Neural cell (in vitro differentiated cells): ENCODE results near the gene SHMT2. TPM values are rescaled to one million over a fixed set of nuclear protein-coding genes. Genes with fewer than 3 reads are reported as not detected.

Source experiments
- H2AFZ ChIP-seq: fragments of 200-600, 300-800 bp; sonication (generic), shearing (Covaris generic); 2 replicates; pipeline ENCODE4 v1.6.0; 2014; ENCODE audit warnings: low read depth, mild to moderate bottlenecking, antibody characterized with exemption, low read length, moderate library complexity
- H3F3A ChIP-seq: fragments of 200-600 bp; shearing (Covaris generic); 2 replicates; pipeline ENCODE4 v1.6.1; 2016; ENCODE audit warnings: mild to moderate bottlenecking, moderate library complexity, mixed read lengths, antibody characterized with exemption, low read length; ENCODE audit not compliant: insufficient read depth, poor library complexity, severe bottlenecking
- H3K27ac ChIP-seq: fragments of 200-600, 300-800 bp; sonication (generic), shearing (Covaris generic); 2 replicates; pipeline ENCODE4 v1.5.1; 2014; ENCODE audit warnings: mild to moderate bottlenecking, low read length, moderate library complexity
- H3K27me3 ChIP-seq: fragments of 300-800, 200-600 bp; sonication (generic), shearing (Covaris generic); 2 replicates; pipeline ENCODE4 v1.6.0; 2014; ENCODE audit warnings: mild to moderate bottlenecking, low read depth, low read length, moderate library complexity; ENCODE audit not compliant: insufficient read depth
- H3K36me3 ChIP-seq: fragments of 300-800, 200-600 bp; sonication (generic), shearing (Covaris generic); 2 replicates; pipeline ENCODE4 v1.5.1; 2014; ENCODE audit warnings: mild to moderate bottlenecking, antibody characterized with exemption, low read length, moderate library complexity; ENCODE audit not compliant: insufficient read depth
- H3K4me2 ChIP-seq: fragments of 300-800, 200-600 bp; sonication (generic), shearing (Covaris generic); 2 replicates; pipeline ENCODE4 v1.6.0; 2014; ENCODE audit warnings: mild to moderate bottlenecking, low read length
- H3K4me3 ChIP-seq: fragments of 300-800, 200-600 bp; sonication (generic), shearing (Covaris generic); 2 replicates; pipeline ENCODE4 v1.5.1; 2014; ENCODE audit warnings: mild to moderate bottlenecking, low read length, moderate library complexity
- H3K79me2 ChIP-seq: fragments of 200-600 bp; shearing (Covaris generic); replicated peaks from 2 replicates; pipeline ENCODE4 v1.6.0; 2014; ENCODE audit warnings: mild to moderate bottlenecking, low read length, moderate library complexity; ENCODE audit not compliant: insufficient read depth
- H3K9ac ChIP-seq: fragments of 300-800, 200-600 bp; sonication (generic), shearing (Covaris generic); 2 replicates; pipeline ENCODE4 v1.6.1; 2016; ENCODE audit warnings: mild to moderate bottlenecking, low read length, mixed read lengths
- H3K9me2 ChIP-seq: fragments of 200-600 bp; shearing (Covaris generic); 2 replicates; pipeline ENCODE4 v1.6.1; 2016; ENCODE audit warnings: mild to moderate bottlenecking, low read length, mixed read lengths; ENCODE audit not compliant: insufficient read depth
- H3K9me3 ChIP-seq: fragments of 200-600, 300-800 bp; sonication (generic), shearing (Covaris generic); 2 replicates; pipeline ENCODE4 v1.6.1; 2016; ENCODE audit warnings: mild to moderate bottlenecking, mixed run types, low read length, moderate library complexity, mixed read lengths
- H4K20me1 ChIP-seq: fragments of 200-600 bp; shearing (Covaris generic); 2 replicates; pipeline ENCODE4 v1.6.1; 2016; ENCODE audit warnings: mild to moderate bottlenecking, mixed run types; ENCODE audit not compliant: insufficient read depth
- EP300 ChIP-seq: fragments of 450-650 bp; conservative IDR thresholded peaks from 2 replicates; pipeline ENCODE4 v1.6.1; 2014; ENCODE audit warnings: antibody characterized with exemption, mild to moderate bottlenecking, moderate library complexity; ENCODE audit not compliant: poor library complexity, severe bottlenecking
- EZH2 ChIP-seq: fragments of 200-600, 300-800 bp; shearing (Covaris generic), sonication (generic); IDR thresholded peaks from 2 replicates; pipeline ENCODE4 v1.6.1; 2014; ENCODE audit warnings: antibody characterized with exemption, low read length, borderline replicate concordance, mild to moderate bottlenecking; ENCODE audit not compliant: insufficient read depth, poor library complexity, severe bottlenecking
- MXI1 ChIP-seq: fragments of 450-650 bp; conservative IDR thresholded peaks from 2 replicates; pipeline ENCODE4 v1.6.1; 2014; ENCODE audit warnings: antibody characterized with exemption, mild to moderate bottlenecking; ENCODE audit not compliant: poor library complexity, severe bottlenecking
- POLR2AphosphoS5 ChIP-seq: IDR thresholded peaks from 2 replicates; pipeline ENCODE4 v1.6.1; 2012
- RAD21 ChIP-seq: fragments of 450-650 bp; conservative IDR thresholded peaks from 2 replicates; pipeline ENCODE4 v1.6.1; 2014; ENCODE audit warnings: antibody characterized with exemption, mild to moderate bottlenecking, moderate library complexity
- SMC3 ChIP-seq: fragments of 450-650 bp; conservative IDR thresholded peaks from 2 replicates; pipeline ENCODE4 v1.6.1; 2014; ENCODE audit warnings: antibody characterized with exemption, mild to moderate bottlenecking, moderate library complexity; ENCODE audit not compliant: poor library complexity
- TAF1 ChIP-seq: IDR thresholded peaks from 2 replicates; pipeline ENCODE4 v1.6.1; 2012; ENCODE audit warnings: low read depth
- polyA plus RNA-seq: library from polyadenylated mRNA; depleted of rRNA; stranded (reverse); fragments of >200 nt; gene quantifications from 2 replicates; pipeline ENCODE4 v1.2.3, GENCODE V29; 2014
- TF ChIP-seq, protein P1 (sequence below): IDR thresholded peaks from 2 replicates; pipeline ENCODE4 v1.6.1; 2012; ENCODE audit warnings: borderline replicate concordance
- TF ChIP-seq, protein P2 (sequence below): fragments of 450-650 bp; IDR thresholded peaks from 2 replicates; pipeline ENCODE4 v1.5.1; 2014; ENCODE audit warnings: antibody characterized with exemption, mild to moderate bottlenecking, moderate library complexity; ENCODE audit not compliant: poor library complexity, severe bottlenecking

Gene SHMT2
- polyA plus RNA-seq, 1 donor from 2014 or later, result 38.2 TPM

- no peak overlapping the region for H3K9ac ChIP-seq
- no peaks in the 10 kb centered on the region for H3K79me2 ChIP-seq
- H3K9me3 ChIP-seq, result no peaks in the 10 kb centered on the region
- H3K27ac ChIP-seq, result no peak overlapping the region
- H3K9me2 ChIP-seq, result no peaks in the 10 kb centered on the region
- peaks cover 2% of the 10 kb centered on the region for H3K36me3 ChIP-seq
- no peak for TF ChIP-seq EP300
- no peak for TF ChIP-seq MXI1
- TF ChIP-seq TAF1, result no peak
- TF ChIP-seq POLR2AphosphoS5, result no peak
- no peak overlapping the region for H3K4me3 ChIP-seq
- no peak overlapping the region for H3K4me2 ChIP-seq
- no peak overlapping the region for H2AFZ ChIP-seq
- H3K27me3 ChIP-seq, result no peaks in the 10 kb centered on the region
- H3F3A ChIP-seq, result no peaks in the 10 kb centered on the region
- H4K20me1 ChIP-seq, result no peaks in the 10 kb centered on the region
Measured at GRCh38 chr12:57192920-57193319, 36.6 kb upstream of the SHMT2 start.

GRCh38 chr12:57193706-57194245 is 35.7 kb upstream of the SHMT2 start:
- no peak overlapping the region for H3K4me3 ChIP-seq
- peaks cover 11% of the 10 kb centered on the region for H3K36me3 ChIP-seq
- no peak overlapping the region for H3K27ac ChIP-seq
- H2AFZ ChIP-seq, result no peak overlapping the region
- no peaks in the 10 kb centered on the region for H4K20me1 ChIP-seq
- H3F3A ChIP-seq, result no peaks in the 10 kb centered on the region
- no peaks in the 10 kb centered on the region for H3K27me3 ChIP-seq
- no peaks in the 10 kb centered on the region for H3K9me3 ChIP-seq
- no peaks in the 10 kb centered on the region for H3K79me2 ChIP-seq
- TF ChIP-seq, protein P1, sequence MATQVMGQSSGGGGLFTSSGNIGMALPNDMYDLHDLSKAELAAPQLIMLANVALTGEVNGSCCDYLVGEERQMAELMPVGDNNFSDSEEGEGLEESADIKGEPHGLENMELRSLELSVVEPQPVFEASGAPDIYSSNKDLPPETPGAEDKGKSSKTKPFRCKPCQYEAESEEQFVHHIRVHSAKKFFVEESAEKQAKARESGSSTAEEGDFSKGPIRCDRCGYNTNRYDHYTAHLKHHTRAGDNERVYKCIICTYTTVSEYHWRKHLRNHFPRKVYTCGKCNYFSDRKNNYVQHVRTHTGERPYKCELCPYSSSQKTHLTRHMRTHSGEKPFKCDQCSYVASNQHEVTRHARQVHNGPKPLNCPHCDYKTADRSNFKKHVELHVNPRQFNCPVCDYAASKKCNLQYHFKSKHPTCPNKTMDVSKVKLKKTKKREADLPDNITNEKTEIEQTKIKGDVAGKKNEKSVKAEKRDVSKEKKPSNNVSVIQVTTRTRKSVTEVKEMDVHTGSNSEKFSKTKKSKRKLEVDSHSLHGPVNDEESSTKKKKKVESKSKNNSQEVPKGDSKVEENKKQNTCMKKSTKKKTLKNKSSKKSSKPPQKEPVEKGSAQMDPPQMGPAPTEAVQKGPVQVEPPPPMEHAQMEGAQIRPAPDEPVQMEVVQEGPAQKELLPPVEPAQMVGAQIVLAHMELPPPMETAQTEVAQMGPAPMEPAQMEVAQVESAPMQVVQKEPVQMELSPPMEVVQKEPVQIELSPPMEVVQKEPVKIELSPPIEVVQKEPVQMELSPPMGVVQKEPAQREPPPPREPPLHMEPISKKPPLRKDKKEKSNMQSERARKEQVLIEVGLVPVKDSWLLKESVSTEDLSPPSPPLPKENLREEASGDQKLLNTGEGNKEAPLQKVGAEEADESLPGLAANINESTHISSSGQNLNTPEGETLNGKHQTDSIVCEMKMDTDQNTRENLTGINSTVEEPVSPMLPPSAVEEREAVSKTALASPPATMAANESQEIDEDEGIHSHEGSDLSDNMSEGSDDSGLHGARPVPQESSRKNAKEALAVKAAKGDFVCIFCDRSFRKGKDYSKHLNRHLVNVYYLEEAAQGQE, result no peak
- TF ChIP-seq, protein P2, sequence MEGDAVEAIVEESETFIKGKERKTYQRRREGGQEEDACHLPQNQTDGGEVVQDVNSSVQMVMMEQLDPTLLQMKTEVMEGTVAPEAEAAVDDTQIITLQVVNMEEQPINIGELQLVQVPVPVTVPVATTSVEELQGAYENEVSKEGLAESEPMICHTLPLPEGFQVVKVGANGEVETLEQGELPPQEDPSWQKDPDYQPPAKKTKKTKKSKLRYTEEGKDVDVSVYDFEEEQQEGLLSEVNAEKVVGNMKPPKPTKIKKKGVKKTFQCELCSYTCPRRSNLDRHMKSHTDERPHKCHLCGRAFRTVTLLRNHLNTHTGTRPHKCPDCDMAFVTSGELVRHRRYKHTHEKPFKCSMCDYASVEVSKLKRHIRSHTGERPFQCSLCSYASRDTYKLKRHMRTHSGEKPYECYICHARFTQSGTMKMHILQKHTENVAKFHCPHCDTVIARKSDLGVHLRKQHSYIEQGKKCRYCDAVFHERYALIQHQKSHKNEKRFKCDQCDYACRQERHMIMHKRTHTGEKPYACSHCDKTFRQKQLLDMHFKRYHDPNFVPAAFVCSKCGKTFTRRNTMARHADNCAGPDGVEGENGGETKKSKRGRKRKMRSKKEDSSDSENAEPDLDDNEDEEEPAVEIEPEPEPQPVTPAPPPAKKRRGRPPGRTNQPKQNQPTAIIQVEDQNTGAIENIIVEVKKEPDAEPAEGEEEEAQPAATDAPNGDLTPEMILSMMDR, result no peak
- TF ChIP-seq TAF1 (no peak), EP300 (no peak), MXI1 (no peak), EZH2 (no peak), POLR2AphosphoS5 (no peak), RAD21 (no peak), SMC3 (no peak)
- H3K9me2 ChIP-seq, result no peaks in the 10 kb centered on the region
- no peak overlapping the region for H3K9ac ChIP-seq
- H3K4me2 ChIP-seq, result no peak overlapping the region

GRCh38 chr12:57194253-57194652 is 35.3 kb upstream of the SHMT2 start:
- H3K27me3 ChIP-seq, result no peaks in the 10 kb centered on the region
- no peak overlapping the region for H3K4me3 ChIP-seq
- H4K20me1 ChIP-seq, result no peaks in the 10 kb centered on the region
- TF ChIP-seq POLR2AphosphoS5, result no peak
- TF ChIP-seq, protein P2, result no peak
- TF ChIP-seq EP300, result no peak
- TF ChIP-seq SMC3, result no peak
- TF ChIP-seq RAD21, result no peak
- TF ChIP-seq, protein P1, result no peak
- no peak for TF ChIP-seq TAF1
- H3F3A ChIP-seq, result no peaks in the 10 kb centered on the region
- H3K36me3 ChIP-seq, result peaks cover 16% of the 10 kb centered on the region
- no peak overlapping the region for H2AFZ ChIP-seq
- H3K9me2 ChIP-seq, result no peaks in the 10 kb centered on the region
- H3K9ac ChIP-seq, result no peak overlapping the region
- H3K27ac ChIP-seq, result no peak overlapping the region
- no peak overlapping the region for H3K4me2 ChIP-seq
- no peaks in the 10 kb centered on the region for H3K9me3 ChIP-seq
- no peaks in the 10 kb centered on the region for H3K79me2 ChIP-seq
